Measurements from ENCODE around the gene MBOAT2.

The MBOAT2 gene

DNA sequence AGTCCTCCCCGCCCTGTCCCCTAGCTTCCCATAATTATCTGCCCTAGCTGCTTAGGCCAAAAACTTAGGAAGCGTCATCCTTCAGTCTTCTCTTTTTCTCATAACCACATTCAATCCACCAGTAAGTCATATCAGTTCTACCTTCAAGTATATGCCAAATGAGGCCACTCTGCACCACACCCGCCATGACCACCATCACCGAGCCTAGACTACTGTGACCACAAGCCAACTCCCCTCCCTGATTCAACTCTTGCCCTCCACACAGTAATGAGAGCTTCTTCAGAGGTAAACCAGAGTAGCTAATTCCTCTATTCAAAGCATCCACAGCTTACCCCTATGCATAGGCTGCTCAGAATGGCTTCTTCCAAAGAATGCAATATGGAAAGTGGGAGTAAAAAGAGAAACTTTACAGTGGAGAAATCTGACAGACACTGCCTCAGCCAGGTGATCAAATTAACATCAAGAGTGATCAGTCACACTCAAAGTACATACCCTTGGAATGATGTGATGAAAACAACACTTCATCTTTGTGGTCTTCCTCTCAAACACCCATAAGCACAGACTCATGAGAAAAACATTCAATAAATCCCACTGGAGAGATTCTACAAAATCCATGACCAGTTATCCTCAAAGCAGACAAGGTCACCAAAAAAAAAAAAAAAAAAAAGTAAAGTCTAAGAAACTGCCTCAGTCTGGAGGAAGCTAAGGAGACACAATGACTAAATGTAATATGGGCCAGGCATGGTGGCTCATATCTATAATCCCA is 17.7 kb downstream of the MBOAT2 start:
- no peak overlapping the region for H3K4me3 ChIP-seq (ENCODE audit: low read length)
- TF ChIP-seq, protein P1, sequence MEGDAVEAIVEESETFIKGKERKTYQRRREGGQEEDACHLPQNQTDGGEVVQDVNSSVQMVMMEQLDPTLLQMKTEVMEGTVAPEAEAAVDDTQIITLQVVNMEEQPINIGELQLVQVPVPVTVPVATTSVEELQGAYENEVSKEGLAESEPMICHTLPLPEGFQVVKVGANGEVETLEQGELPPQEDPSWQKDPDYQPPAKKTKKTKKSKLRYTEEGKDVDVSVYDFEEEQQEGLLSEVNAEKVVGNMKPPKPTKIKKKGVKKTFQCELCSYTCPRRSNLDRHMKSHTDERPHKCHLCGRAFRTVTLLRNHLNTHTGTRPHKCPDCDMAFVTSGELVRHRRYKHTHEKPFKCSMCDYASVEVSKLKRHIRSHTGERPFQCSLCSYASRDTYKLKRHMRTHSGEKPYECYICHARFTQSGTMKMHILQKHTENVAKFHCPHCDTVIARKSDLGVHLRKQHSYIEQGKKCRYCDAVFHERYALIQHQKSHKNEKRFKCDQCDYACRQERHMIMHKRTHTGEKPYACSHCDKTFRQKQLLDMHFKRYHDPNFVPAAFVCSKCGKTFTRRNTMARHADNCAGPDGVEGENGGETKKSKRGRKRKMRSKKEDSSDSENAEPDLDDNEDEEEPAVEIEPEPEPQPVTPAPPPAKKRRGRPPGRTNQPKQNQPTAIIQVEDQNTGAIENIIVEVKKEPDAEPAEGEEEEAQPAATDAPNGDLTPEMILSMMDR (conservative IDR thresholded peaks at IDR 0.05; ENCODE audit: low read length), result no peak
- DNase-seq (ENCODE audit: low read depth), result peak; percentile 81

DNA sequence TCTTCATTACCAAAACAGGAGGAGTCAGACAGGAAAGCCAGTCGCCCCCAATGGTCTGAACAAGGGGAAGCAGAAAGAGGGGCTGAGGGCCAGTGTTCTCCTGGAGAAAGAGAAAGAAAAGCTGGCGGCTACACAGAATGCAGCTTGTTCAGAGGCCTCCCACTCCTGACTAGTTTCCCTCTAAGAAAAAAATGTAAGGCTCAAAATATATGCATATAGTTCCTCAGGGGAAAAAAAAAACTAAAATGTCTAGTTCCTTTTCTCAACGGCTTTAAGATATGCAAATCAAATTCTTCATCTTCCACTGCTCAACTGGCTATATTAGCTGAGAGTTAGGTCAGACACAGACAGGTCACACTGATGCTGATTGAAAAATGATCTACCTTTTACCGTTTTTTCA is 18.6 kb downstream of the MBOAT2 start:
- TF ChIP-seq, protein P1 (conservative IDR thresholded peaks at IDR 0.05; ENCODE audit: low read length), result no peak
- H3K4me3 ChIP-seq (ENCODE audit: low read length), result no peak overlapping the region
- no peak for DNase-seq (ENCODE audit: low read depth)

DNA sequence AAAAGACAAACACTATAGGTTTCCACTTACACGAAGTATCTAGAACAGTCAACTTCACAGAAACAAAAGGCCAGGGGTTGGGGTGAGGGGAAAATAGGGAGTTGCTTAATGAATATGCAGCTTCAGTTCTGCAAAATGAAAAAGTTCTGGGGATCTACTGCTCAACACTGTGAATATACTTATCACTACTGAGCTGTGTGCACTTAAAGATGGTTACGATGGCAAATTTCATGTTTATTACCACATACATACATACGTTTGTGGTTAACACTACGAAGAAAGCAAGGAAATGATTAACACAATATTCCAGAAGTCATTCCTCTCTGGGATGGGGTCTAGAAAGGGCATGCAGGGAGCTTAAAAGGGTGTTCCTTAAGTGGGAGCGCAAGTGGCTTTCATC is 19.3 kb downstream of the MBOAT2 start:
- TF ChIP-seq, protein P1 (conservative IDR thresholded peaks at IDR 0.05; ENCODE audit: low read length), result no peak
- DNase-seq (ENCODE audit: low read depth), result no peak
- no peak overlapping the region for H3K4me3 ChIP-seq (ENCODE audit: low read length)

DNA sequence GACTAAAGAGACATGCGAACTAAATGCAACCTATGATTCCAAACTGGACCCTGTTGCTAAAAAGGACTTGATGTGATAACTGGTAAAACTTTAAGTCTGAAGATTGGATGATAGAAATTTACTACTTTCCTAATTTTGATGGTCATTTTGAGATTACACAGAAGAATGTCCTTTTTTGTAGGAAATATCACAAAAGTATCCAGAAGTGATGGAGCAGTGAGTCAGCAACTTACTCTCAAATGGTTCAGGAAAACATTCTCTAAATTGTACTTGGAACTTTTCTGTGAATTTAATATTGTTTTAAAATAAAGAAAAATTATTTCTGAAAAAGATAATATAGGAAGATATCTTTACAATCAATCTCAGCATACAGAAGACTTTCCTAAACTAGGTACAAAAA is 19.9 kb downstream of the MBOAT2 start:
- H3K4me3 ChIP-seq (ENCODE audit: low read length), result no peak overlapping the region
- DNase-seq (ENCODE audit: low read depth), result no peak
- TF ChIP-seq, protein P1 (conservative IDR thresholded peaks at IDR 0.05; ENCODE audit: low read length), result no peak

DNA sequence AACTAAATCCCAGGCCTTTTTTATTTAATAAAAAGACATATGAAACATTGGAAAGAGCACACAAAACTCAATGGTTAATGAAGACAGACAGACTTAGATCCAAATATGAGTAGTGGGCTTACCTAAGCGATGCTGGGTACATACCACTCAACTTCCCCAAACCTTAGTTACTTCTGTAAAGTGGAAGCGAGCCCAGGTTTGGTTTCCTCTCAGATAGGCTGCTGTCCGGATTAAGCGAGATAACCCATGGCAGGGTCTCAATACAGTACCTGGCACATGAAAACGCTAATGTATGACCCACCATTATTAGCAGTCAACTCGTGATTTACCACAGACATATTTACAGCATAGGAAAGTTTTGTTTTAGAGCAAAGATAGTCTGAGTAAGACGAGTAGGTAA is 21.6 kb downstream of the MBOAT2 start:
- no peak overlapping the region for H3K4me3 ChIP-seq (ENCODE audit: low read length)
- DNase-seq (ENCODE audit: low read depth), result no peak
- TF ChIP-seq, protein P1 (conservative IDR thresholded peaks at IDR 0.05; ENCODE audit: low read length), result no peak

DNA sequence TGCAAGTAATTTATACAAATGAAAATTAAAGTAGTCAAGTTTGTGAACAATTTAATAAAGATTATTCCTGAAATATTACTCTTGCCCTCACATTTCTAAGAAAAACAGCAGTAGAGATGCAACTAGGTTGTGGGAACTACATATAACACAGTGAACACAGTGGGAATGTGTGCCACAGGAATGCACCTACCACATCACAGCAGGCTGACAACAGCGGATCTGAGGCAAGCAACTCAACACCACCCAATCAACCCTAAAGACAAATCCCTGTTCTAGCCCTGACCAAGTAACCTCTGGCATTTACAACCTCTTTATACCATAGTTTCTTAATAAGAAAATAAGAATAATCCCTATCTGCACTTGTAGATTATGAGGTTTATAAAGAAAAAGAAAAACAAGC is 23.4 kb downstream of the MBOAT2 start:
- no peak overlapping the region for H3K4me3 ChIP-seq (ENCODE audit: low read length)
- peak; percentile 72 for DNase-seq (ENCODE audit: low read depth)
- TF ChIP-seq, protein P1 (conservative IDR thresholded peaks at IDR 0.05; ENCODE audit: low read length), result no peak

DNA sequence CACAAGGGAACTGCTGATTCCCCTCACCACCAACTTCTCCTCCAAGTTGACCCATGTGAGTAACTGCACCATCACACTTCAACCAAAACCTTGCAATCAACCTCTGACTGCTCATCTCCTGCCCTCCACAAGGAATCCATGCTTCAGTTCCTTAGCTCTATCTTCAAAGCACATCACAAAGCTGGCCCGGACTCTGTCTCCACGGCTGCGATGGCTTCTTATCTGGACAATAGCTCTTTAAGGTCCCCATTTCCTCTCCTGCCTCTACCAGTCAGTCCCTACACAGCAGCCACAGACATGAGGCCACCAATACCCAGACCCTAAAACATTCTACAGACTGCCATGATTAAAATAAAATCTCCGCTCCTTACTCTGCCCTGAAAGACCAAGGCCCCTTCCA is 25.7 kb downstream of the MBOAT2 start:
- no peak for DNase-seq (ENCODE audit: low read depth)
- TF ChIP-seq, protein P1 (conservative IDR thresholded peaks at IDR 0.05; ENCODE audit: low read length), result no peak
- no peak overlapping the region for H3K4me3 ChIP-seq (ENCODE audit: low read length)
